WI38 (cell line): Measurements from ENCODE around the gene CD247.

Experiments
- H3K4me3 ChIP-seq: 2 replicates; pipeline ENCODE4 v1.5.1; 2011; ENCODE audit warnings: low read depth, mild to moderate bottlenecking, control low read depth, low read length
- TF ChIP-seq, protein P1 (sequence below): IDR thresholded peaks from 2 replicates; pipeline ENCODE4 v1.5.1; 2012; ENCODE audit warnings: low read depth, mild to moderate bottlenecking, control low read depth, low read length

Gene CD247

GRCh38 chr1:167546935-167547334, 28.6 kb upstream of the CD247 start:
- no peak overlapping the region for H3K4me3 ChIP-seq
- TF ChIP-seq, protein P1, sequence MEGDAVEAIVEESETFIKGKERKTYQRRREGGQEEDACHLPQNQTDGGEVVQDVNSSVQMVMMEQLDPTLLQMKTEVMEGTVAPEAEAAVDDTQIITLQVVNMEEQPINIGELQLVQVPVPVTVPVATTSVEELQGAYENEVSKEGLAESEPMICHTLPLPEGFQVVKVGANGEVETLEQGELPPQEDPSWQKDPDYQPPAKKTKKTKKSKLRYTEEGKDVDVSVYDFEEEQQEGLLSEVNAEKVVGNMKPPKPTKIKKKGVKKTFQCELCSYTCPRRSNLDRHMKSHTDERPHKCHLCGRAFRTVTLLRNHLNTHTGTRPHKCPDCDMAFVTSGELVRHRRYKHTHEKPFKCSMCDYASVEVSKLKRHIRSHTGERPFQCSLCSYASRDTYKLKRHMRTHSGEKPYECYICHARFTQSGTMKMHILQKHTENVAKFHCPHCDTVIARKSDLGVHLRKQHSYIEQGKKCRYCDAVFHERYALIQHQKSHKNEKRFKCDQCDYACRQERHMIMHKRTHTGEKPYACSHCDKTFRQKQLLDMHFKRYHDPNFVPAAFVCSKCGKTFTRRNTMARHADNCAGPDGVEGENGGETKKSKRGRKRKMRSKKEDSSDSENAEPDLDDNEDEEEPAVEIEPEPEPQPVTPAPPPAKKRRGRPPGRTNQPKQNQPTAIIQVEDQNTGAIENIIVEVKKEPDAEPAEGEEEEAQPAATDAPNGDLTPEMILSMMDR: no peak

DNA sequence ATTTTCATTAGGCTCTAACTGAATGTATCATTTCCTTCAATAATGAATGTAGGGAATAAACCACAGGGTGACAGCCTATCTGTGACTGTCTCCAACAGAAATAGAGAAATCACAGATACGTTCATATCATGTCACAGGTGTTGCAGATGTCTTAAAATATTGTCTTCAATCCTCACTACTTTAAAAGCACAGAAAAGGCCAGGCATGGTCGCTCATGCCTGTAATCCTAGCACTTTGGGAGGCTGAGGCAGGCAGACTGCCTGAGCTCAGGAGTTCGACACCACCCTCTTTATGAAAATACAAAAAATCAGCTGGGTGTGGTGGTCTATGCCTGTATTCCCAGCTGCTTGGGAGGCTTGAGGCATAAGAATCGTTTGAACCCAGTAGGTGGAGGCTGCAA, 27.0 kb upstream of the CD247 start:
- TF ChIP-seq, protein P1: no peak
- no peak overlapping the region for H3K4me3 ChIP-seq

DNA sequence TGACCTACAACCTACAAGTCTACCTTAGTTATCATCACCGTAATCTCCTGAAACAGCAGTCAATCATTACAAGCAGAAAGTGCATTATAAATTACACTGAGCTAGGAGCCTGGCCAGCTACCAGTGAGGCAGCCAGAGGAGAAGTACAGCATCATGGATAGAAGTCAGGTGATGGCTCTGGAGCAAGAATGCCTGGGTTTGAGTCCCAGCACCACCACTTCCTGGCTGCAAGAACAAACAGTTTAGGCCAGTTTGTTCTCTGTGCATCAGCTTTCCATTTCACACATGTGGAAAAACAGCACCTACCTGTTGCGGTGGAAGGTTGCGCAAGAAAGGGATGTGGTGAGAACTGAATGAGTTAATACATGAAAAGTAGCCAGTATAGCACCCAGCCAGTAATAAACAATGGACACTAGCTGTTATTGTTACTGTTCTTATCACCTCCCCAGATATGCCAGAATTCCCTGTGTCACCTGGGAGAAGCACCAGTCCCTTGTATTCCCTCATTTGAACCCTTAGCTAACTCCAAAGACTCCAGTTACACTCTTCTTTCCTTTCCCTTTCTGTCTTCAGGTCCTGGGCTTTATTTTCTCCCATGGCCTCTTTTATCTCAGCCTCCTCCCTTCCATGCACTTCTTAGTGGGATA, 26.2 kb upstream of the CD247 start:
- H3K4me3 ChIP-seq: no peak overlapping the region
- TF ChIP-seq, protein P1: no peak

- no peak overlapping the region for H3K4me3 ChIP-seq
- TF ChIP-seq, protein P1: no peak
Measured at GRCh38 chr1:167543199-167543990, 25.1 kb upstream of the CD247 start.

DNA sequence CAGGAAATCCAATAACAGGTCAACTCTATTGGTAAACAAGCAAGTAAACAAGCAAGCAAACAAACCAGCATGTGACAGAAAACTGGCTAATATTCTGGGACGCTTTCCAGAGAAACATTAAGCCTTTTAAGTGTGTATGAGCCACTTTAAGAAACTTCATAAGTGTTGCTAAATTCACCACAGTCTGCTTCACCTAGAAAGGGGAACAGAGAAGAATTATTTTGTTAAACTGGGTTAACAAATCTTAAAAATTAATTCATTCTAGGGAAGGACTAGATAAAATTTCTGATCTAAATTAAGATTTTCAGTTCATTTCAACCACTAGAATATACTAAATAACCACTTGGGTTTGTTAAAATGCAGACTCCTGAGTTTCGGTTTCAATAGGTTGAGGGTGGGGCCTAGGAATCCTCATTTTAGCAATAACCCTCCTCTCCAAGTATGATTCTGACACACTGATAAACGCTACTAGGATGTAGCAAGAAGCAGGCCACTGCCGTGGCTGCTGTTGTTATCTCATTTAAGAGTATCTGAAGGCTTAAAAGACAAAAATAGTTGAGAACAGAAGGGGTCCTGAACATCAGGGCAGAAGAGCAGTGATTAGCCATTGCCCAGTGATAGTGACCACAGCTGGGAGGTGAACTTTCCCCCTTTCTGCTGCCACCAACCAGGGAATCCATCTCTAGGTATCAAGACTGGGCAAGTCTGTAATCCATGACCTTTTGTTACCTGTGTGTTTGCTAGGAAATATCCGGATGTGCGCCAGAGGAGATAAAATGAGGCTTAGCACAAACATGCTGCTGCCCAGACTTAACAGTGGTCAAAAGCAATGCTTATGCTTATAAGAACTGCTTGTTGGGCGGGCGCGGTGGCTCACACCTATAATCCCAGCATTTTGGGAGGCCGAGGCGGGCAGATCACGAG, 24.0 kb upstream of the CD247 start:
- H3K4me3 ChIP-seq: no peak overlapping the region
- TF ChIP-seq, protein P1: no peak

- TF ChIP-seq, protein P1: no peak
- no peak overlapping the region for H3K4me3 ChIP-seq
Measured at GRCh38 chr1:167541610-167542009, 23.3 kb upstream of the CD247 start.
